PFSK-1 (cell line): ENCODE data around the gene ABT1.

ENCODE experiments used
- FOXP2 ChIP-seq: optimal IDR thresholded peaks from 2 replicates; pipeline ENCODE3; 2011; ENCODE audit warnings: borderline replicate concordance, control low read depth, inconsistent platforms; ENCODE audit not compliant: insufficient read depth; ENCODE audit errors: extremely low read length, extremely low read depth
- POLR2AphosphoS5 ChIP-seq: IDR thresholded peaks from 2 replicates; pipeline ENCODE4 v1.6.1; 2012; ENCODE audit warnings: low read depth, mild to moderate bottlenecking, control low read depth, low read length, moderate library complexity
- REST ChIP-seq, 2 experiments: IDR thresholded peaks; 2 replicates each; pipeline versions ENCODE4 v1.6.1 to v1.8.0; 2011 to 2012; ENCODE audit warnings: low read depth in 2 of 2, low read length in 2 of 2, control low read depth in 1 of 2, inconsistent platforms in 1 of 2, mild to moderate bottlenecking in 1 of 2, moderate library complexity in 1 of 2; ENCODE audit not compliant: insufficient read depth in 1 of 2
- SIN3A ChIP-seq: IDR thresholded peaks from 2 replicates; pipeline ENCODE4 v1.6.1; 2012; ENCODE audit warnings: mild to moderate bottlenecking, low read length, moderate library complexity, borderline replicate concordance; ENCODE audit not compliant: insufficient read depth
- TAF1 ChIP-seq: IDR thresholded peaks from 2 replicates; pipeline ENCODE4 v1.6.1; 2012; ENCODE audit warnings: low read length, control low read depth, borderline replicate concordance; ENCODE audit not compliant: insufficient read depth

Gene ABT1

DNA sequence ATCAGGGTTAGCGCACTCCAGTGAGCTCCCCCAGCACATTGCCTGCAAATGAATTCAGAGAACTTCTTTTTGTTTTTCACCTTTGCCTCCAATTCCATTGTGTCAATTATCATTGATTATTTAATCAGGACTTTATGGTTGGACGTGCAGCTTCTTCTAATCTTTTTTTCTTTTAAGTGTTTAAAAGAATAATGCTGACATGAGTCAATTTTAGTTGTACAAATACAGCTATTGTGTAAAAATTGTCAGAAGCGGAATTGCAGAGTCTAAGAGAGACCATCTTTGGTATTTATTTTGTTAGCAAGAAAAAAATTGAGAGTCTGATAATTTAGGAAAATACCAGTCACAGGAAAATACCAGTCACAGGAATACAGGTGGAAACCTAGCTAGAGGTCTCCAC lies 5.5 kb downstream of the ABT1 start:
- TF ChIP-seq REST (IDR thresholded peaks at IDR 0.05; ENCODE audit: insufficient read depth in 1 of 2, low read depth in 2 of 2, low read length in 2 of 2): no peak
- no peak for TF ChIP-seq TAF1
- no peak for TF ChIP-seq SIN3A

GRCh38 chr6:26604026-26604425 lies 7.3 kb downstream of the ABT1 start:
- no peak for TF ChIP-seq FOXP2
- no peak for TF ChIP-seq SIN3A
- no peak for TF ChIP-seq POLR2AphosphoS5
- no peak for TF ChIP-seq REST (IDR thresholded peaks at IDR 0.05; ENCODE audit: insufficient read depth in 1 of 2, low read depth in 2 of 2, low read length in 2 of 2)
- TF ChIP-seq TAF1: no peak

- TF ChIP-seq POLR2AphosphoS5 (no peak), FOXP2 (no peak)
Observed at GRCh38 chr6:26604797-26605196, 8.0 kb downstream of the ABT1 start.

- no peak for TF ChIP-seq REST (IDR thresholded peaks at IDR 0.05; ENCODE audit: insufficient read depth in 1 of 2, low read depth in 2 of 2, low read length in 2 of 2)
- no peak for TF ChIP-seq FOXP2
- TF ChIP-seq TAF1: no peak
- TF ChIP-seq SIN3A: no peak
- TF ChIP-seq POLR2AphosphoS5: no peak
Observed at GRCh38 chr6:26607434-26608230, 10.9 kb downstream of the ABT1 start.

GRCh38 chr6:26609463-26609862 lies 12.7 kb downstream of the ABT1 start:
- TF ChIP-seq FOXP2 (no peak), REST (IDR thresholded peaks at IDR 0.05; ENCODE audit: insufficient read depth in 1 of 2, low read depth in 2 of 2, low read length in 2 of 2) (no peak), TAF1 (no peak), SIN3A (no peak), POLR2AphosphoS5 (no peak)
